ENCODE results near the gene EGFL8.
"Not testable (repeated sequence)": the region's sequence is repeated elsewhere in the genome, so short reads cannot be mapped to it uniquely, and the experiment has no call there.

GRCh38 chr6:32193096-32193495 lies 28.7 kb downstream of the EGFL8 start:
- TF ChIP-seq CTCF, POLR2A (IDR thresholded peaks at IDR 0.05): not testable (repeated sequence)

Data from Peyer's patch (tissue), 4 donors.